NOMO-1 treated with DMSO at 0.1 percent for 48 hours (cell line): ENCODE results near the gene OTUB1.

Source experiments
- DNase-seq: peaks from one replicate; lab custom pipeline; 2025; ENCODE audit not compliant: unreplicated experiment; lab: John Stamatoyannopoulos, UW

OTUB1 gene

GRCh38 chr11:64004590-64004984 is 18.3 kb downstream of the OTUB1 start:
- DNase-seq, result no peak

GRCh38 chr11:64005691-64006090 is 19.5 kb downstream of the OTUB1 start:
- no peak for DNase-seq

GRCh38 chr11:64006398-64006797 is 20.2 kb downstream of the OTUB1 start:
- DNase-seq, result no peak

GRCh38 chr11:64007160-64007628 is 21.0 kb downstream of the OTUB1 start:
- DNase-seq, result peak; percentile 58

- no peak for DNase-seq
Measured at GRCh38 chr11:64007629-64008282, 21.5 kb downstream of the OTUB1 start.

- no peak for DNase-seq
Measured at GRCh38 chr11:64008283-64008913, 22.2 kb downstream of the OTUB1 start.

GRCh38 chr11:64008914-64009633 is 22.8 kb downstream of the OTUB1 start:
- no peak for DNase-seq

GRCh38 chr11:64009710-64010109 is 23.5 kb downstream of the OTUB1 start:
- no peak for DNase-seq

GRCh38 chr11:64010783-64011182 is 24.5 kb downstream of the OTUB1 start:
- DNase-seq, result no peak

- no peak for DNase-seq
Measured at GRCh38 chr11:64011371-64011770, 25.1 kb downstream of the OTUB1 start.

- DNase-seq, result no peak
Measured at GRCh38 chr11:64013141-64013896, 27.1 kb downstream of the OTUB1 start.

GRCh38 chr11:64014356-64014755 is 28.1 kb downstream of the OTUB1 start:
- no peak for DNase-seq

- DNase-seq, result no peak
Measured at GRCh38 chr11:64015510-64015909, 29.3 kb downstream of the OTUB1 start.

GRCh38 chr11:64015935-64016845 is 30.0 kb downstream of the OTUB1 start:
- no peak for DNase-seq

- DNase-seq, result no peak
Measured at GRCh38 chr11:64017945-64018224, 31.6 kb downstream of the OTUB1 start.

GRCh38 chr11:64018310-64018709 is 32.1 kb downstream of the OTUB1 start:
- no peak for DNase-seq

- no peak for DNase-seq
Measured at GRCh38 chr11:64019106-64020037, 33.1 kb downstream of the OTUB1 start.

- no peak for DNase-seq
Measured at GRCh38 chr11:64020976-64021756, 34.9 kb downstream of the OTUB1 start.

GRCh38 chr11:64021757-64022093 is 35.5 kb downstream of the OTUB1 start:
- no peak for DNase-seq
